K562 (cell line): ENCODE measurements around the gene SLC6A16. TPM values are rescaled to one million over a fixed set of nuclear protein-coding genes. Genes with fewer than 3 reads are reported as not detected.

Experiments
- ATAC-seq: fragments of 200-7000 bp; cut with Tn5 transposase; 3 replicates; pipeline ENCODE4 v1.9.1; 2020; ENCODE audit warnings: moderate library complexity
- BruUV-seq: library from RNA; stranded (reverse); fragments of 400-500 nt; replicated peaks from 2 replicates; lab custom pipeline; 2021; lab: Mats Ljungman, UMichigan
- CTCF ChIA-PET: fragments of 300-600 bp; formaldehyde crosslinking; extraction: SDS; loops from one replicate; lab custom pipeline; 2021; ENCODE audit warnings: low intra/inter-chr PET ratio; lab: Yijun Ruan, JAX
- POLR2A ChIA-PET: fragments of 300-600, 350-650 bp; sonication (Branson Sonifier 250); formaldehyde crosslinking; extraction: SDS; loops from one replicate; lab custom pipeline; 2021; ENCODE audit warnings: antibody characterized with exemption, inconsistent platforms; lab: Yijun Ruan, JAX
- DNase-seq, 4 experiments: peaks; one replicate each; pipeline versions ENCODE4 v3.0.0 to v3.0.0-alpha.2; 2011 to 2018; ENCODE audit warnings: low spot score in 3 of 4, mixed read lengths in 3 of 4; ENCODE audit errors: extremely low read depth in 1 of 4
- FAIRE-seq: peaks from 2 replicates; lab custom pipeline; 2011; peaks lifted over from hg19 to GRCh38; lab: Jason Lieb, UNC
- H2AFZ ChIP-seq: 2 replicates; pipeline ENCODE4 v1.6.0; 2011; ENCODE audit warnings: low read depth, low read length, control low read depth, inconsistent platforms
- H3K27ac ChIP-seq: fragments of 200-600 bp; 3 replicates; pipeline ENCODE4 v1.8.0; 2011; ENCODE audit warnings: low read depth, mild to moderate bottlenecking, control low read depth, inconsistent platforms, low read length, moderate library complexity, mixed read lengths; ENCODE audit errors: extremely low read depth
- H3K27me3 ChIP-seq, 2 experiments: fragments of 300-600 bp in 1 of 2; 2 replicates in 1 of 2; 3 replicates in 1 of 2; pipeline versions ENCODE4 v1.6.0 to v1.8.0; 2011; ENCODE audit warnings: inconsistent platforms in 2 of 2, low read length in 2 of 2, mild to moderate bottlenecking in 1 of 2, mixed read lengths in 1 of 2, moderate library complexity in 1 of 2; ENCODE audit not compliant: control insufficient read depth in 2 of 2, insufficient read depth in 2 of 2
- H3K36me3 ChIP-seq: fragments of 300-600 bp; 3 replicates; pipeline ENCODE4 v1.8.0; 2011; ENCODE audit warnings: mild to moderate bottlenecking, low read length, inconsistent platforms; ENCODE audit not compliant: control insufficient read depth, insufficient read depth
- H3K4me1 ChIP-seq, 2 experiments: fragments of 200-600 bp in 1 of 2; replicated peaks in 1 of 2; 2 replicates in 1 of 2; 3 replicates in 1 of 2; pipeline versions ENCODE4 v1.5.1 to v1.8.0; 2011; ENCODE audit warnings: inconsistent platforms in 2 of 2, low read length in 2 of 2, mild to moderate bottlenecking in 1 of 2, mixed read lengths in 1 of 2, moderate library complexity in 1 of 2; ENCODE audit not compliant: control insufficient read depth in 2 of 2, insufficient read depth in 2 of 2
- H3K4me2 ChIP-seq: 2 replicates; pipeline ENCODE4 v1.6.1; 2011; ENCODE audit warnings: low read length, control low read depth, inconsistent platforms, mixed read lengths; ENCODE audit not compliant: insufficient read depth
- H3K4me3 ChIP-seq: fragments of 200-600 bp; sonication (generic), shearing (Covaris generic); 2 replicates; pipeline ENCODE4 v1.5.1; 2016; ENCODE audit warnings: control low read depth, inconsistent platforms
- H3K79me2 ChIP-seq: fragments of 200-600 bp; 3 replicates; pipeline ENCODE4 v1.8.0; 2011; ENCODE audit warnings: low read length, inconsistent platforms; ENCODE audit not compliant: control insufficient read depth, insufficient read depth
- H3K9ac ChIP-seq, 2 experiments: 2 replicates each; pipeline versions ENCODE4 v1.6.0 to v1.6.1; 2011; ENCODE audit warnings: low read depth in 2 of 2, low read length in 2 of 2, control low read depth in 1 of 2, inconsistent platforms in 1 of 2, mild to moderate bottlenecking in 1 of 2, mixed read lengths in 1 of 2; ENCODE audit not compliant: insufficient read depth in 1 of 2
- H3K9me1 ChIP-seq: one replicate; pipeline ENCODE4 v1.6.0; 2011; ENCODE audit warnings: inconsistent platforms, mild to moderate bottlenecking, low read length, moderate library complexity; ENCODE audit not compliant: control insufficient read depth, insufficient read depth
- H3K9me3 ChIP-seq: replicated peaks from 2 replicates; pipeline ENCODE4 v1.5.1; 2011; ENCODE audit warnings: low read depth, low read length, inconsistent platforms; ENCODE audit not compliant: control insufficient read depth, insufficient read depth
- H4K20me1 ChIP-seq: replicated peaks from 2 replicates; pipeline ENCODE4 v1.6.1; 2011; ENCODE audit warnings: low read length, inconsistent platforms, mixed read lengths; ENCODE audit not compliant: control insufficient read depth, insufficient read depth
- ATF1 ChIP-seq, 2 experiments: fragments of 450-650 bp in 1 of 2; IDR thresholded peaks; 2 replicates each; pipeline ENCODE4 v1.6.1; 2016; ENCODE audit warnings: missing compliant biosample characterization in 1 of 2, missing genetic modification characterization in 1 of 2
- E2F4 ChIP-seq: sonication (generic); formaldehyde crosslinking; IDR thresholded peaks from 2 replicates; pipeline ENCODE4 v1.8.0; 2022; ENCODE audit warnings: mild to moderate bottlenecking, low read depth, missing genetic modification reagents
- EGR1 ChIP-seq: fragments of 450-650 bp; conservative IDR thresholded peaks from 2 replicates; pipeline ENCODE4 v1.6.1; 2017; ENCODE audit warnings: mild to moderate bottlenecking
- HMBOX1 ChIP-seq: sonication (generic); IDR thresholded peaks from 2 replicates; pipeline ENCODE4 v1.6.1; 2016
- LCOR ChIP-seq: sonication (generic); formaldehyde crosslinking; IDR thresholded peaks from 2 replicates; pipeline ENCODE4 v1.8.0; 2022; ENCODE audit warnings: mild to moderate bottlenecking, missing genetic modification reagents
- SMAD4 ChIP-seq: fragments of 250-450 bp; sonication (Bioruptor Pico); conservative IDR thresholded peaks from 2 replicates; pipeline ENCODE4 v1.8.0; 2021; ENCODE audit warnings: inconsistent platforms, mild to moderate bottlenecking, moderate library complexity
- U2AF2 ChIP-seq: fragments of 200-400 bp; formaldehyde crosslinking; optimal IDR thresholded peaks from 2 replicates; pipeline ENCODE3; 2017; ENCODE audit warnings: low read depth, mild to moderate bottlenecking, low read length
- ZNF764 ChIP-seq: fragments of 250-450 bp; sonication (Bioruptor Pico); IDR thresholded peaks from 2 replicates; pipeline ENCODE4 v1.4.0; 2020; ENCODE audit warnings: low read depth, mild to moderate bottlenecking, moderate library complexity
- ZNF77 ChIP-seq: fragments of 250-450 bp; sonication (Bioruptor Pico); IDR thresholded peaks from 2 replicates; pipeline ENCODE4 v1.5.0; 2020
- ZNF780A ChIP-seq: fragments of 250-450 bp; sonication (Bioruptor Pico); IDR thresholded peaks from 2 replicates; pipeline ENCODE4 v1.5.0; 2021; ENCODE audit warnings: mild to moderate bottlenecking
- WGBS: fragments of 100-300 bp; shearing (Covaris generic); methylation state at CpG from one replicate; pipeline ENCODE4 v1.1.6; 2016; ENCODE audit warnings: low coverage, mixed read lengths; ENCODE audit not compliant: insufficient coverage; ENCODE audit errors: missing lambda C conversion rate; 5-methylcytosine and 5-hydroxymethylcytosine counted together
- in situ Hi-C: fragments of 300-500 bp; cut with MboI; formaldehyde crosslinking; loops from 4 replicates; pipeline ENCODE4 v1.15.0; 2018; ENCODE audit warnings: inconsistent platforms, mixed read lengths
- intact Hi-C: fragments of 100-400 bp; cut with micrococcal nuclease; formaldehyde crosslinking; loops from 2 replicates; pipeline ENCODE4 v1.14.2; 2022
- polyA plus RNA-seq, 8 experiments: library from polyadenylated mRNA; depleted of rRNA in 4 of 8; stranded (reverse) in 5 of 8; unstranded in 3 of 8; fragments of >200 nt; fragmentation: Nextera tagmentation in 2 of 8; fragmentation: Illumina TruSeq in 1 of 8; extraction: Ambion mirVana in 2 of 8; extraction: Trizol in 1 of 8; gene quantifications; 2 replicates each; pipeline versions ENCODE4 v1.2.1 to v1.2.3, GENCODE V29; 2011 to 2014; ENCODE audit warnings: inconsistent platforms in 1 of 8, missing spikeins in 1 of 8
- total RNA-seq, 7 experiments: library from RNA; depleted of rRNA in 6 of 7; stranded (reverse); fragments of >200 nt in 6 of 7; fragmentation: Illumina TruSeq in 2 of 7; extraction: Trizol in 2 of 7; gene quantifications; 2 replicates each; pipeline versions ENCODE4 v1.2.1 to v1.2.3, GENCODE V29; 2011 to 2021; ENCODE audit warnings: low replicate concordance in 1 of 7
- TF ChIP-seq, protein P1 (sequence below), 2 experiments: fragments of 450-650 bp; IDR thresholded peaks; 2 replicates each; pipeline ENCODE4 v1.6.1; 2016
- TF ChIP-seq, protein P2 (sequence below): fragments of 250-450 bp; sonication (Bioruptor Pico); IDR thresholded peaks from 2 replicates; pipeline ENCODE4 v1.4.0; 2020

Gene SLC6A16
- total and polyA plus RNA-seq, 9 of the 15 experiments (the other 6 are each of a cell fraction or from before 2014, with no cell fraction given): 0.05 to 0.95 (median 0.36) TPM

DNA sequence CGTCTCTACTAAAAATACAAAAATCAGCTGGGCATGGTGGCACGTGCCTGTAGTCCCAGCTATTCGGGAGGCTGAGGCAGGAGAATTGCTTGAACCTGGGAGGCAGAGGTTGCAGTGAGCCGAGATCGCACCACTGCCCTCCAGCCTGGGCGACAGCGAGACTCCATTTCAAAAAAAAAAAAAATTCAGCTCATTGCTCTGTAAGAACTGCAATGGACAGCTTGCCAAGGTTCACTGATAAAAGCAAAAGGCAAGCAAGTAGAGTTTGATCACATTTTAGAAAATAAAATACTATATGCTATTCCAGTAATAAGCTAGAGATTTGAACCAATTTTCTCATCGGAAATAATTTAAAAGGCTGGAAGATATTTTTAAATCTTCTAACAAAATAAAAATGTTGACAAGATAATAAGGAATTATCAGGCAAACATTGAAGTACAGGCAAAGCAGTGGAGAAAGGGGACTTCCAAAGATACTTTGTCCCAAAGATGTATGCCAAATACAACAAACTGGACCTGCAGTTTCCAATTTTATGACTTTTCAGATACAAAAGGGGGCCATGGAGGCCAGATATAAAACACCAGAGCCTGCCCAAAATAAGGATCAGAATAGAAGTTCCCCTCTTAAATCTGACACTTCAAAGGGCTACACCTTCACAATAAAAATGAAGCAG lies 29.6 kb downstream of the SLC6A16 start:
- CTCF ChIA-PET: interaction anchor here (0.6 kb wide), 1 partner anchor 67 kb away, joined by 3 read pairs; no protein-coding TSS in a partner anchor
- no peak for FAIRE-seq
- TF ChIP-seq, protein P1, sequence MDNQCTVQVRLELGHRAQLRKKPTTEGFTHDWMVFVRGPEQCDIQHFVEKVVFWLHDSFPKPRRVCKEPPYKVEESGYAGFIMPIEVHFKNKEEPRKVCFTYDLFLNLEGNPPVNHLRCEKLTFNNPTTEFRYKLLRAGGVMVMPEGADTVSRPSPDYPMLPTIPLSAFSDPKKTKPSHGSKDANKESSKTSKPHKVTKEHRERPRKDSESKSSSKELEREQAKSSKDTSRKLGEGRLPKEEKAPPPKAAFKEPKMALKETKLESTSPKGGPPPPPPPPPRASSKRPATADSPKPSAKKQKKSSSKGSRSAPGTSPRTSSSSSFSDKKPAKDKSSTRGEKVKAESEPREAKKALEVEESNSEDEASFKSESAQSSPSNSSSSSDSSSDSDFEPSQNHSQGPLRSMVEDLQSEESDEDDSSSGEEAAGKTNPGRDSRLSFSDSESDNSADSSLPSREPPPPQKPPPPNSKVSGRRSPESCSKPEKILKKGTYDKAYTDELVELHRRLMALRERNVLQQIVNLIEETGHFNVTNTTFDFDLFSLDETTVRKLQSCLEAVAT (IDR thresholded peaks at IDR 0.05): no peak
- TF ChIP-seq, protein P2, sequence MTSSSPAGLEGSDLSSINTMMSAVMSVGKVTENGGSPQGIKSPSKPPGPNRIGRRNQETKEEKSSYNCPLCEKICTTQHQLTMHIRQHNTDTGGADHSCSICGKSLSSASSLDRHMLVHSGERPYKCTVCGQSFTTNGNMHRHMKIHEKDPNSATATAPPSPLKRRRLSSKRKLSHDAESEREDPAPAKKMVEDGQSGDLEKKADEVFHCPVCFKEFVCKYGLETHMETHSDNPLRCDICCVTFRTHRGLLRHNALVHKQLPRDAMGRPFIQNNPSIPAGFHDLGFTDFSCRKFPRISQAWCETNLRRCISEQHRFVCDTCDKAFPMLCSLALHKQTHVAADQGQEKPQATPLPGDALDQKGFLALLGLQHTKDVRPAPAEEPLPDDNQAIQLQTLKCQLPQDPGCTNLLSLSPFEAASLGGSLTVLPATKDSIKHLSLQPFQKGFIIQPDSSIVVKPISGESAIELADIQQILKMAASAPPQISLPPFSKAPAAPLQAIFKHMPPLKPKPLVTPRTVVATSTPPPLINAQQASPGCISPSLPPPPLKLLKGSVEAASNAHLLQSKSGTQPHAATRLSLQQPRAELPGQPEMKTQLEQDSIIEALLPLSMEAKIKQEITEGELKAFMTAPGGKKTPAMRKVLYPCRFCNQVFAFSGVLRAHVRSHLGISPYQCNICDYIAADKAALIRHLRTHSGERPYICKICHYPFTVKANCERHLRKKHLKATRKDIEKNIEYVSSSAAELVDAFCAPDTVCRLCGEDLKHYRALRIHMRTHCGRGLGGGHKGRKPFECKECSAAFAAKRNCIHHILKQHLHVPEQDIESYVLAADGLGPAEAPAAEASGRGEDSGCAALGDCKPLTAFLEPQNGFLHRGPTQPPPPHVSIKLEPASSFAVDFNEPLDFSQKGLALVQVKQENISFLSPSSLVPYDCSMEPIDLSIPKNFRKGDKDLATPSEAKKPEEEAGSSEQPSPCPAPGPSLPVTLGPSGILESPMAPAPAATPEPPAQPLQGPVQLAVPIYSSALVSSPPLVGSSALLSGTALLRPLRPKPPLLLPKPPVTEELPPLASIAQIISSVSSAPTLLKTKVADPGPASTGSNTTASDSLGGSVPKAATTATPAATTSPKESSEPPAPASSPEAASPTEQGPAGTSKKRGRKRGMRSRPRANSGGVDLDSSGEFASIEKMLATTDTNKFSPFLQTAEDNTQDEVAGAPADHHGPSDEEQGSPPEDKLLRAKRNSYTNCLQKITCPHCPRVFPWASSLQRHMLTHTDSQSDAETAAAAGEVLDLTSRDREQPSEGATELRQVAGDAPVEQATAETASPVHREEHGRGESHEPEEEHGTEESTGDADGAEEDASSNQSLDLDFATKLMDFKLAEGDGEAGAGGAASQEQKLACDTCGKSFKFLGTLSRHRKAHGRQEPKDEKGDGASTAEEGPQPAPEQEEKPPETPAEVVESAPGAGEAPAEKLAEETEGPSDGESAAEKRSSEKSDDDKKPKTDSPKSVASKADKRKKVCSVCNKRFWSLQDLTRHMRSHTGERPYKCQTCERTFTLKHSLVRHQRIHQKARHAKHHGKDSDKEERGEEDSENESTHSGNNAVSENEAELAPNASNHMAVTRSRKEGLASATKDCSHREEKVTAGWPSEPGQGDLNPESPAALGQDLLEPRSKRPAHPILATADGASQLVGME: no peak
- TF ChIP-seq ZNF780A (CRISPR knock-in tag): no peak
- no peak for TF ChIP-seq SMAD4 (CRISPR knock-in tag)
- TF ChIP-seq ZNF764 (CRISPR knock-in tag): no peak
- no peak for TF ChIP-seq ZNF77 (CRISPR knock-in tag)
- TF ChIP-seq EGR1: no peak
- no peak for TF ChIP-seq E2F4 (CRISPR knock-in tag)
- TF ChIP-seq HMBOX1: no peak
- TF ChIP-seq ATF1 (CRISPR knock-in tag; IDR thresholded peaks at IDR 0.05): no peak
- TF ChIP-seq ATF1 (tag; IDR thresholded peaks at IDR 0.05): no peak
- no peak for TF ChIP-seq U2AF2
- TF ChIP-seq LCOR (CRISPR knock-in tag): no peak

More for the DNA sequence above, 29.6 kb downstream of the SLC6A16 start:
- Histone ChIP-seq H3K4me1 (no peaks in the 10 kb centered on the region), H2AFZ (no peak overlapping the region), H3K4me3 (no peak overlapping the region), H3K36me3 (no peaks in the 10 kb centered on the region), H3K79me2 (no peaks in the 10 kb centered on the region), H4K20me1 (no peaks in the 10 kb centered on the region), H3K27ac (no peak overlapping the region), H3K9me1 (no peaks in the 10 kb centered on the region), H3K9ac (no peak overlapping the region), H3K4me2 (no peak overlapping the region), H3K9me3 (no peaks in the 10 kb centered on the region), H3K27me3 (peaks cover 6 to 28% of the 10 kb centered on the region in 2 experiments)
- BruUV-seq: no TSS peak
- intact Hi-C loops: no loop called here
- WGBS: 9% methylated on average over 6 of the region's 8 CpGs
- in situ Hi-C loops: no loop called here
- ATAC-seq: no peak
- DNase-seq: no peak
- POLR2A ChIA-PET: no interaction called here
